ENCODE measurements around the gene TXNDC12. TPM values are rescaled to one million over a fixed set of nuclear protein-coding genes. Genes with fewer than 3 reads are reported as not detected.

The TXNDC12 gene
- total and polyA plus RNA-seq, 9 of the 15 experiments (the other 6 are each of a cell fraction or from before 2014, with no cell fraction given), result 17.0 to 60.8 (median 37.8) TPM

DNA sequence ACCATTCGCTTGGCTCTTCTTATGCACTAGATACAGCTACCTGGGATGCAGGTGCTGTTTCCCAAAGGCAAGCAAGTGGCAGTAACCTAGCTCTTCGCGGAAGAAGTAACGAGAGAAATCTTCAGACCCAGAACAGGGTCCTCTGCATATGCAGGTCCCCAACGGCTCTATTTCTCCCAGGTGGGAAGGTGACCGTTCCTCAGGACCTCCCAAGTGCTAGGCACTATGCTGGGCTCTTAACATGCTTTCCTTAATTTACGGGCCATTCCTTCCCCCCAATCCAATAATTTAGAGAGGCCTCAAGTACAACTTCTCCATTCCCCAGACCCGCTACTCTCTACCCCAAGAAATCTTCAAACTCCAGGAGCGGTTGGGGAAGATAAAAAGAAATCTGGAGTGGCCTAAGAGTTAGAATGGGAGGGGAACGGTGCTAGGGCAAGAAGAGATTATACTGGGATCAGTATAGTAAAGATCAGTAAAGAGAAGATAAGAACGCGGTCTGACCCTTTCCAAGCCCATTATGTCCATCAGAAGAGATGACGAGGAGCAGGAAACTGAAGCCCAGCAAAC lies 410 bp downstream of the TXNDC12 start (continued):
- TF ChIP-seq CEBPG (CRISPR knock-in tag; IDR thresholded peaks at IDR 0.05) (no peak), CEBPG (tag; conservative IDR thresholded peaks at IDR 0.05 in 1 of 2, IDR thresholded peaks at IDR 0.05 in 1 of 2) (no peak), SIX5 (IDR thresholded peaks at IDR 0.05; ENCODE audit: borderline replicate concordance in 1 of 2, insufficient read depth in 1 of 2, low read depth in 1 of 2, low read length in 2 of 2) (no peak), ESRRB (CRISPR knock-in tag; IDR thresholded peaks at IDR 0.05; ENCODE audit: borderline replicate concordance) (0 out of 2 replicates have a peak, but pooled peaks have one; percentile 51), HNRNPLL (IDR thresholded peaks at IDR 0.05; ENCODE audit: low read depth, low read length, poor library complexity, severe bottlenecking) (no peak), MCM5 (IDR thresholded peaks at IDR 0.05; ENCODE audit: low read depth) (no peak), ZNF584 (CRISPR knock-in tag; IDR thresholded peaks at IDR 0.05; ENCODE audit: low read depth) (no peak), BRCA1 (IDR thresholded peaks at IDR 0.05) (no peak), BRCA1 (CRISPR knock-in tag; IDR thresholded peaks at IDR 0.05) (no peak), TRIM24 (IDR thresholded peaks at IDR 0.05) (no peak), BCOR (IDR thresholded peaks at IDR 0.05) (no peak; the same call in 1 of the 2 replicates)
- TF ChIP-seq, protein P1, sequence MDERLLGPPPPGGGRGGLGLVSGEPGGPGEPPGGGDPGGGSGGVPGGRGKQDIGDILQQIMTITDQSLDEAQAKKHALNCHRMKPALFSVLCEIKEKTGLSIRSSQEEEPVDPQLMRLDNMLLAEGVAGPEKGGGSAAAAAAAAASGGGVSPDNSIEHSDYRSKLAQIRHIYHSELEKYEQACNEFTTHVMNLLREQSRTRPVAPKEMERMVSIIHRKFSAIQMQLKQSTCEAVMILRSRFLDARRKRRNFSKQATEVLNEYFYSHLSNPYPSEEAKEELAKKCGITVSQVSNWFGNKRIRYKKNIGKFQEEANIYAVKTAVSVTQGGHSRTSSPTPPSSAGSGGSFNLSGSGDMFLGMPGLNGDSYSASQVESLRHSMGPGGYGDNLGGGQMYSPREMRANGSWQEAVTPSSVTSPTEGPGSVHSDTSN (CRISPR knock-in tag; IDR thresholded peaks at IDR 0.05; ENCODE audit: low read depth), result no peak
- TF ChIP-seq, protein P1 (tag; conservative IDR thresholded peaks at IDR 0.05; ENCODE audit: low read depth), result no peak
- TF ChIP-seq, protein P2, sequence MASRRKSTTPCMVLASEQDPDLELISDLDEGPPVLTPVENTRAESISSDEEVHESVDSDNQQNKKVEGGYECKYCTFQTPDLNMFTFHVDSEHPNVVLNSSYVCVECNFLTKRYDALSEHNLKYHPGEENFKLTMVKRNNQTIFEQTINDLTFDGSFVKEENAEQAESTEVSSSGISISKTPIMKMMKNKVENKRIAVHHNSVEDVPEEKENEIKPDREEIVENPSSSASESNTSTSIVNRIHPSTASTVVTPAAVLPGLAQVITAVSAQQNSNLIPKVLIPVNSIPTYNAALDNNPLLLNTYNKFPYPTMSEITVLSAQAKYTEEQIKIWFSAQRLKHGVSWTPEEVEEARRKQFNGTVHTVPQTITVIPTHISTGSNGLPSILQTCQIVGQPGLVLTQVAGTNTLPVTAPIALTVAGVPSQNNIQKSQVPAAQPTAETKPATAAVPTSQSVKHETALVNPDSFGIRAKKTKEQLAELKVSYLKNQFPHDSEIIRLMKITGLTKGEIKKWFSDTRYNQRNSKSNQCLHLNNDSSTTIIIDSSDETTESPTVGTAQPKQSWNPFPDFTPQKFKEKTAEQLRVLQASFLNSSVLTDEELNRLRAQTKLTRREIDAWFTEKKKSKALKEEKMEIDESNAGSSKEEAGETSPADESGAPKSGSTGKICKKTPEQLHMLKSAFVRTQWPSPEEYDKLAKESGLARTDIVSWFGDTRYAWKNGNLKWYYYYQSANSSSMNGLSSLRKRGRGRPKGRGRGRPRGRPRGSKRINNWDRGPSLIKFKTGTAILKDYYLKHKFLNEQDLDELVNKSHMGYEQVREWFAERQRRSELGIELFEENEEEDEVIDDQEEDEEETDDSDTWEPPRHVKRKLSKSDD (conservative IDR thresholded peaks at IDR 0.05; ENCODE audit: low read length), result no peak
- TF ChIP-seq, protein P3, sequence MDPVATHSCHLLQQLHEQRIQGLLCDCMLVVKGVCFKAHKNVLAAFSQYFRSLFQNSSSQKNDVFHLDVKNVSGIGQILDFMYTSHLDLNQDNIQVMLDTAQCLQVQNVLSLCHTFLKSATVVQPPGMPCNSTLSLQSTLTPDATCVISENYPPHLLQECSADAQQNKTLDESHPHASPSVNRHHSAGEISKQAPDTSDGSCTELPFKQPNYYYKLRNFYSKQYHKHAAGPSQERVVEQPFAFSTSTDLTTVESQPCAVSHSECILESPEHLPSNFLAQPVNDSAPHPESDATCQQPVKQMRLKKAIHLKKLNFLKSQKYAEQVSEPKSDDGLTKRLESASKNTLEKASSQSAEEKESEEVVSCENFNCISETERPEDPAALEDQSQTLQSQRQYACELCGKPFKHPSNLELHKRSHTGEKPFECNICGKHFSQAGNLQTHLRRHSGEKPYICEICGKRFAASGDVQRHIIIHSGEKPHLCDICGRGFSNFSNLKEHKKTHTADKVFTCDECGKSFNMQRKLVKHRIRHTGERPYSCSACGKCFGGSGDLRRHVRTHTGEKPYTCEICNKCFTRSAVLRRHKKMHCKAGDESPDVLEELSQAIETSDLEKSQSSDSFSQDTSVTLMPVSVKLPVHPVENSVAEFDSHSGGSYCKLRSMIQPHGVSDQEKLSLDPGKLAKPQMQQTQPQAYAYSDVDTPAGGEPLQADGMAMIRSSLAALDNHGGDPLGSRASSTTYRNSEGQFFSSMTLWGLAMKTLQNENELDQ (CRISPR knock-in tag; IDR thresholded peaks at IDR 0.05; ENCODE audit: borderline replicate concordance), result no peak
- TF ChIP-seq, protein P4, sequence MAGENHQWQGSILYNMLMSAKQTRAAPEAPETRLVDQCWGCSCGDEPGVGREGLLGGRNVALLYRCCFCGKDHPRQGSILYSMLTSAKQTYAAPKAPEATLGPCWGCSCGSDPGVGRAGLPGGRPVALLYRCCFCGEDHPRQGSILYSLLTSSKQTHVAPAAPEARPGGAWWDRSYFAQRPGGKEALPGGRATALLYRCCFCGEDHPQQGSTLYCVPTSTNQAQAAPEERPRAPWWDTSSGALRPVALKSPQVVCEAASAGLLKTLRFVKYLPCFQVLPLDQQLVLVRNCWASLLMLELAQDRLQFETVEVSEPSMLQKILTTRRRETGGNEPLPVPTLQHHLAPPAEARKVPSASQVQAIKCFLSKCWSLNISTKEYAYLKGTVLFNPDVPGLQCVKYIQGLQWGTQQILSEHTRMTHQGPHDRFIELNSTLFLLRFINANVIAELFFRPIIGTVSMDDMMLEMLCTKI (IDR thresholded peaks at IDR 0.05; ENCODE audit: partially characterized antibody), result no peak
- TF ChIP-seq, protein P5, sequence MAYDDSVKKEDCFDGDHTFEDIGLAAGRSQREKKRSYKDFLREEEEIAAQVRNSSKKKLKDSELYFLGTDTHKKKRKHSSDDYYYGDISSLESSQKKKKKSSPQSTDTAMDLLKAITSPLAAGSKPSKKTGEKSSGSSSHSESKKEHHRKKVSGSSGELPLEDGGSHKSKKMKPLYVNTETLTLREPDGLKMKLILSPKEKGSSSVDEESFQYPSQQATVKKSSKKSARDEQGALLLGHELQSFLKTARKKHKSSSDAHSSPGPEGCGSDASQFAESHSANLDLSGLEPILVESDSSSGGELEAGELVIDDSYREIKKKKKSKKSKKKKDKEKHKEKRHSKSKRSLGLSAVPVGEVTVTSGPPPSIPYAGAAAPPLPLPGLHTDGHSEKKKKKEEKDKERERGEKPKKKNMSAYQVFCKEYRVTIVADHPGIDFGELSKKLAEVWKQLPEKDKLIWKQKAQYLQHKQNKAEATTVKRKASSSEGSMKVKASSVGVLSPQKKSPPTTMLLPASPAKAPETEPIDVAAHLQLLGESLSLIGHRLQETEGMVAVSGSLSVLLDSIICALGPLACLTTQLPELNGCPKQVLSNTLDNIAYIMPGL (CRISPR knock-in tag; IDR thresholded peaks at IDR 0.05), result no peak
